Karpas-422 (cell line): Measurements from ENCODE around the gene RGS3. TPM values are rescaled to one million over a fixed set of nuclear protein-coding genes. Genes with fewer than 3 reads are reported as not detected.
"Not testable (repeated sequence)": the region's sequence is repeated elsewhere in the genome, so short reads cannot be mapped to it uniquely, and the experiment has no call there.

ENCODE experiments used
- DNase-seq: peaks from one replicate; pipeline ENCODE4 v3.0.0-alpha.2; 2015
- H2AFZ ChIP-seq: fragments of 200-600 bp; sonication (generic); 2 replicates; pipeline ENCODE4 v1.6.1; 2014; ENCODE audit warnings: antibody characterized with exemption, low read length, mixed read lengths
- H3K27ac ChIP-seq: fragments of 200-600 bp; sonication (generic); 2 replicates; pipeline ENCODE4 v1.5.1; 2014; ENCODE audit warnings: mild to moderate bottlenecking, low read length, moderate library complexity
- H3K27me3 ChIP-seq: fragments of 200-600 bp; sonication (generic); 2 replicates; pipeline ENCODE4 v1.6.1; 2014; ENCODE audit warnings: low read length, mixed read lengths
- H3K36me3 ChIP-seq: fragments of 200-600 bp; sonication (generic); 2 replicates; pipeline ENCODE4 v1.6.1; 2014; ENCODE audit warnings: low read length, mixed read lengths; ENCODE audit not compliant: insufficient read depth
- H3K4me1 ChIP-seq: fragments of 200-600 bp; sonication (generic); 2 replicates; pipeline ENCODE4 v1.6.1; 2014; ENCODE audit warnings: mild to moderate bottlenecking, low read length, mixed read lengths
- H3K4me2 ChIP-seq: fragments of 200-600 bp; sonication (generic); 2 replicates; pipeline ENCODE4 v1.6.1; 2014; ENCODE audit warnings: low read length, low read depth, mild to moderate bottlenecking; ENCODE audit not compliant: poor library complexity, severe bottlenecking
- H3K4me3 ChIP-seq: fragments of 200-600 bp; sonication (generic); 2 replicates; pipeline ENCODE4 v1.5.1; 2014; ENCODE audit warnings: mild to moderate bottlenecking, antibody characterized with exemption, low read length, mixed read lengths
- H3K79me2 ChIP-seq: fragments of 200-600 bp; sonication (generic); 2 replicates; pipeline ENCODE4 v1.6.1; 2014; ENCODE audit warnings: mild to moderate bottlenecking, low read length, mixed read lengths
- H3K9ac ChIP-seq: fragments of 200-600 bp; sonication (generic); 2 replicates; pipeline ENCODE4 v1.6.0; 2014; ENCODE audit warnings: low read length
- H3K9me2 ChIP-seq: fragments of 200-600 bp; sonication (generic), shearing (Covaris generic); replicated peaks from 2 replicates; pipeline ENCODE4 v1.6.0; 2014; ENCODE audit warnings: mild to moderate bottlenecking, low read length, moderate library complexity; ENCODE audit not compliant: insufficient read depth
- H3K9me3 ChIP-seq: fragments of 300-700, 200-600 bp; sonication (generic); 2 replicates; pipeline ENCODE4 v1.6.1; 2014; ENCODE audit warnings: low read length, mixed read lengths
- H4K20me1 ChIP-seq: fragments of 200-600 bp; sonication (generic); 2 replicates; pipeline ENCODE4 v1.6.1; 2014; ENCODE audit warnings: mild to moderate bottlenecking, antibody characterized with exemption, low read length, low read depth; ENCODE audit not compliant: insufficient read depth
- total RNA-seq: library from RNA; depleted of rRNA; stranded (reverse); fragments of >200 nt; shearing (Covaris generic); gene quantifications from 2 replicates; pipeline ENCODE4 v1.2.3, GENCODE V29; 2014; ENCODE audit warnings: low replicate concordance

The RGS3 gene
- total RNA-seq, 1 experiment from 2014 or later, result 1.3 TPM

GRCh38 chr9:113638490-113638889, 175.0 kb downstream of the RGS3 start:
- Histone ChIP-seq H3K9ac (no peak overlapping the region), H3K4me1 (no peaks in the 10 kb centered on the region), H3K27ac (no peak overlapping the region), H3K9me3 (no peaks in the 10 kb centered on the region), H3K9me2 (no peaks in the 10 kb centered on the region), H3K4me2 (no peak overlapping the region), H3K27me3 (no peaks in the 10 kb centered on the region), H4K20me1 (no peaks in the 10 kb centered on the region), H3K4me3 (no peak overlapping the region), H3K36me3 (no peaks in the 10 kb centered on the region), H3K79me2 (no peaks in the 10 kb centered on the region), H2AFZ (no peak overlapping the region)
- DNase-seq, result no peak

DNA sequence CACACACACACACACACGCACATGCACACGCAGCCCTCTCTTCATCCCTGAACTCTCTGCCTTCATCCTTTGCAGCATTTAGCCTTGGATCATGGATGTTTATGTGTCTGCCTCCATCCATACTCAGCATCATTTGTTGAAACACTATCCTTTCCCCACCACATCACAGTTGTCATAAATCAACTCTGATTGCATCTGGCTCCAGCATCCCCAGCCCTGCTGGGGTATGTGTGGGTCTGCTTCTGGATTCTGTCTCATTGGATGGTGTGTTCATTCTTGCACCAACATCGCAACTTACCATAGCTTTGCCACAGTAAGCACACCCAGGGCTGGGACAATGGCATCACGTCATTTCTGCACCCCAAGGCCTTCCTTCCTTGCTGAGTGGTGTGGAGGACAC, 175.4 kb downstream of the RGS3 start:
- Histone ChIP-seq H3K9me2 (no peaks in the 10 kb centered on the region), H3K4me1 (no peaks in the 10 kb centered on the region), H4K20me1 (no peaks in the 10 kb centered on the region), H3K9me3 (no peaks in the 10 kb centered on the region), H3K27me3 (no peaks in the 10 kb centered on the region), H3K4me2 (no peak overlapping the region), H3K4me3 (no peak overlapping the region), H3K27ac (no peak overlapping the region), H3K9ac (no peak overlapping the region), H3K79me2 (no peaks in the 10 kb centered on the region), H2AFZ (no peak overlapping the region), H3K36me3 (no peaks in the 10 kb centered on the region)
- no peak for DNase-seq

GRCh38 chr9:113639411-113639970, 176.0 kb downstream of the RGS3 start:
- H4K20me1 ChIP-seq, H3K4me3 ChIP-seq, H3K79me2 ChIP-seq, H3K9me3 ChIP-seq, H3K27ac ChIP-seq, H2AFZ ChIP-seq, H3K9ac ChIP-seq, DNase-seq, H3K4me1 ChIP-seq, H3K36me3 ChIP-seq, H3K4me2 ChIP-seq, H3K27me3 ChIP-seq, H3K9me2 ChIP-seq: not testable (repeated sequence)

- no peak overlapping the region for H2AFZ ChIP-seq
- H3K4me1 ChIP-seq, result no peaks in the 10 kb centered on the region
- H3K4me2 ChIP-seq, result no peak overlapping the region
- H3K27me3 ChIP-seq, result no peaks in the 10 kb centered on the region
- DNase-seq, result no peak
- no peaks in the 10 kb centered on the region for H3K36me3 ChIP-seq
- no peaks in the 10 kb centered on the region for H3K79me2 ChIP-seq
- H3K9me2 ChIP-seq, result no peaks in the 10 kb centered on the region
- H4K20me1 ChIP-seq, result no peaks in the 10 kb centered on the region
- H3K9me3 ChIP-seq, result no peaks in the 10 kb centered on the region
- no peak overlapping the region for H3K4me3 ChIP-seq
- no peak overlapping the region for H3K27ac ChIP-seq
- H3K9ac ChIP-seq, result no peak overlapping the region
Observed at GRCh38 chr9:113640418-113640817, 176.9 kb downstream of the RGS3 start.

DNA sequence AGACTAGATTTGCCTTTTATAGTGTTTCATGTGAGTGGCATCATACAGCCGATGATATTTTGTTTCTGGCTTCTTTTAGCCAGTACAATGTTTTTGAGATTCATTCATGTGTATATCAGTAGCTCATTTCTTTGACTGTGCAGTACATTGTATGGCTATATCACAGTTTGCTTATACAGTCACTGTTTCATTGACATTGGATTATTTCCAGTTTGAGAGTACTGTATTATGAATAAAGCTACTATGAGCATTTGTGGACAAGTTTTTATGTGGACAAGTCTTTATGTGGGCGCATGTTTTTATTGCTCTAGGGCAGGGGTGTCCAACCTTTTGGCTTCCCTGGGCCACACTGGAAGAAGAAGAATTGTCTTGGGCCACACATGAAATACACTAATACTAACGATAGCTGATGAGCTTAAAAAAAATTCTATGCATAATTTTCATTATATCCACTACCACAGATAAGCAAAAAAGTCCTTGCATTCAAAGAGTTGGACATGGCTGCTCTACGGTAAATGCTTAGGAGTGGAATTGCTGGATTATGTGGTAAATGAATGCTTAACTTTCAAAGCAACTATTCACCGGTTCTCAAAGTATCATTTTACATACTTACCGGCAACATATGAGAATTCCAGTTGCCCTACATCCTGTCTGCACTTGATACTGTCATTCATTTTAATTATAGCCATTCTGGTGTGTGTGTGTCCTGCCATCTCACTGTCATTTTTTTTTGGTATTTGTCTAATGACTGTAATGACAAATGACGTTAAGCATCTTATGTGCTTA, 177.8 kb downstream of the RGS3 start:
- Histone ChIP-seq H3K4me1 (no peaks in the 10 kb centered on the region), H2AFZ (no peak overlapping the region), H3K36me3 (no peaks in the 10 kb centered on the region), H3K79me2 (no peaks in the 10 kb centered on the region), H3K9me2 (no peaks in the 10 kb centered on the region), H3K9ac (no peak overlapping the region), H3K9me3 (no peaks in the 10 kb centered on the region), H3K27me3 (no peaks in the 10 kb centered on the region), H4K20me1 (no peaks in the 10 kb centered on the region), H3K4me2 (no peak overlapping the region), H3K27ac (no peak overlapping the region), H3K4me3 (no peak overlapping the region)
- DNase-seq, result no peak

GRCh38 chr9:113644321-113644720, 180.8 kb downstream of the RGS3 start:
- no peak overlapping the region for H3K4me2 ChIP-seq
- H4K20me1 ChIP-seq, result no peaks in the 10 kb centered on the region
- no peak overlapping the region for H3K27ac ChIP-seq
- no peaks in the 10 kb centered on the region for H3K36me3 ChIP-seq
- DNase-seq, result no peak
- no peaks in the 10 kb centered on the region for H3K9me2 ChIP-seq
- no peak overlapping the region for H3K9ac ChIP-seq
- no peaks in the 10 kb centered on the region for H3K27me3 ChIP-seq
- no peaks in the 10 kb centered on the region for H3K79me2 ChIP-seq
- H3K9me3 ChIP-seq, result no peaks in the 10 kb centered on the region
- no peak overlapping the region for H3K4me3 ChIP-seq
- no peak overlapping the region for H2AFZ ChIP-seq
- no peaks in the 10 kb centered on the region for H3K4me1 ChIP-seq

- no peaks in the 10 kb centered on the region for H3K4me1 ChIP-seq
- no peaks in the 10 kb centered on the region for H4K20me1 ChIP-seq
- no peaks in the 10 kb centered on the region for H3K36me3 ChIP-seq
- H3K4me2 ChIP-seq, result no peak overlapping the region
- H2AFZ ChIP-seq, result no peak overlapping the region
- no peaks in the 10 kb centered on the region for H3K79me2 ChIP-seq
- H3K27ac ChIP-seq, result no peak overlapping the region
- H3K27me3 ChIP-seq, result no peaks in the 10 kb centered on the region
- H3K9me3 ChIP-seq, result no peaks in the 10 kb centered on the region
- no peaks in the 10 kb centered on the region for H3K9me2 ChIP-seq
- no peak for DNase-seq
- no peak overlapping the region for H3K4me3 ChIP-seq
- H3K9ac ChIP-seq, result no peak overlapping the region
Observed at GRCh38 chr9:113645227-113645977, 181.9 kb downstream of the RGS3 start.

DNA sequence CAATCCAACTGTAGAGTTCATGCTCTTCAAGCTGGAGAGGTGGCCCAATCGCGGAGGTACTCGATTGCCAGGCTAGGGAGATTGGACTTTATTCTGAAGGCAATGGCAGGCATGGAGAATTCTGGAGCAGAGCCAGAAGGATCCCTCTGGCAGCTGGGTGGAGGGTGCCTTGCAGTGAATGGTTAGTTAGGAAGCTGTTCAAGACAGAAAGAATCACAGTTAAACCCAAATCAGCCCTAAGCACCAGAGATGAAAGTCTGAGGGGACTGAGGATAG, 182.4 kb downstream of the RGS3 start:
- DNase-seq, result no peak
- Histone ChIP-seq H3K4me3 (no peak overlapping the region), H3K27me3 (no peaks in the 10 kb centered on the region), H3K27ac (no peak overlapping the region), H3K79me2 (no peaks in the 10 kb centered on the region), H3K9ac (no peak overlapping the region), H3K9me2 (no peaks in the 10 kb centered on the region), H3K36me3 (no peaks in the 10 kb centered on the region), H2AFZ (no peak overlapping the region), H3K9me3 (no peaks in the 10 kb centered on the region), H3K4me2 (no peak overlapping the region), H4K20me1 (no peaks in the 10 kb centered on the region), H3K4me1 (no peaks in the 10 kb centered on the region)
